ENCODE measurements around the gene AVL9.

DNA sequence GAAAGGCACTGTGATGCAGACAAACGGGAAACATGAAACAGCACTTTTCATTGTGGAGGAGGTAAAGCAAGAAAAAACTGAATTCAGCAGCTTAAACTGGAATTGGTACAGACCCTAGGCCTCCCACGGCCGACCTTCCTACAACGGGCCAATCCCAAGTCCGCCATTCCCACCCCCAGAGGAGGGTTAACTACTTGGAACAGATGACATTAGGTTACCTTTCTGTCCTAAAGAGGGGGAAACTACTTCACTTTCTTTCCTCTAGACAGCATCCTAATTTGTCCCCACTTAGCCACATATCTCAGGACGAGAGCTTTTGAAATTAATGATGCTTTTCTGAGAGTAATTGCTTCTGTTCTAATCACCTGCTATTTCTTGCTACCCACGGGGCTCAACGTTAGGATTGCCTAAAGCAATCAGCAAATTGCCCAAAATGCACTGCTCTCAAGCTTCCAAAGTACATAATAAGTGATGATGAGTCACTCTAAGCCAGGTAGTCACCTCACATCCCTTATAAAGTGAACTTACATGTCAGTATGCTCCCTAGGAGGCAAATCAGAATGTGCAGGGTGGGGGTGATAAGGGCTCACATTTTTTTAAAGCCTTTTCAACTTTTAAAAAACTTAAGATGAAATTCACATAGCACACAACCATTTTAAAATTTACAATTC lies 41.8 kb upstream of the AVL9 start:
- TF ChIP-seq, protein P1, sequence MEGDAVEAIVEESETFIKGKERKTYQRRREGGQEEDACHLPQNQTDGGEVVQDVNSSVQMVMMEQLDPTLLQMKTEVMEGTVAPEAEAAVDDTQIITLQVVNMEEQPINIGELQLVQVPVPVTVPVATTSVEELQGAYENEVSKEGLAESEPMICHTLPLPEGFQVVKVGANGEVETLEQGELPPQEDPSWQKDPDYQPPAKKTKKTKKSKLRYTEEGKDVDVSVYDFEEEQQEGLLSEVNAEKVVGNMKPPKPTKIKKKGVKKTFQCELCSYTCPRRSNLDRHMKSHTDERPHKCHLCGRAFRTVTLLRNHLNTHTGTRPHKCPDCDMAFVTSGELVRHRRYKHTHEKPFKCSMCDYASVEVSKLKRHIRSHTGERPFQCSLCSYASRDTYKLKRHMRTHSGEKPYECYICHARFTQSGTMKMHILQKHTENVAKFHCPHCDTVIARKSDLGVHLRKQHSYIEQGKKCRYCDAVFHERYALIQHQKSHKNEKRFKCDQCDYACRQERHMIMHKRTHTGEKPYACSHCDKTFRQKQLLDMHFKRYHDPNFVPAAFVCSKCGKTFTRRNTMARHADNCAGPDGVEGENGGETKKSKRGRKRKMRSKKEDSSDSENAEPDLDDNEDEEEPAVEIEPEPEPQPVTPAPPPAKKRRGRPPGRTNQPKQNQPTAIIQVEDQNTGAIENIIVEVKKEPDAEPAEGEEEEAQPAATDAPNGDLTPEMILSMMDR (conservative IDR thresholded peaks at IDR 0.05; ENCODE audit: low read depth, low read length): no peak
- TF ChIP-seq RAD21 (IDR thresholded peaks at IDR 0.05; ENCODE audit: low read length): no peak
- no peak for TF ChIP-seq POLR2A (IDR thresholded peaks at IDR 0.05; ENCODE audit: low read depth, low read length)
- TF ChIP-seq MAZ (IDR thresholded peaks at IDR 0.05; ENCODE audit: borderline replicate concordance, low read depth, low read length): no peak
- TF ChIP-seq BHLHE40 (IDR thresholded peaks at IDR 0.05; ENCODE audit: low read depth, low read length): no peak
- no peak for TF ChIP-seq FOS (IDR thresholded peaks at IDR 0.05; ENCODE audit: low read depth, low read length)
- no peak for TF ChIP-seq RCOR1 (IDR thresholded peaks at IDR 0.05; ENCODE audit: insufficient replicate concordance, low read length)
- TF ChIP-seq NFE2L2 (IDR thresholded peaks at IDR 0.05; ENCODE audit: low read depth, low read length): no peak

Measured in IMR-90 (cell line).